IMR-90 (cell line): ENCODE results near the gene NUDT19.

ENCODE experiments used
- BHLHE40 ChIP-seq: fragments of 150-350 bp; IDR thresholded peaks from 2 replicates; pipeline ENCODE4 v1.6.1; 2016; ENCODE audit warnings: mild to moderate bottlenecking, low read depth, low read length
- CEBPB ChIP-seq: IDR thresholded peaks from 2 replicates; pipeline ENCODE4 v1.6.1; 2012; ENCODE audit warnings: low read depth, low read length, improper control_type of control experiment
- CHD1 ChIP-seq: IDR thresholded peaks from 2 replicates; pipeline ENCODE4 v1.6.1; 2012; ENCODE audit warnings: low read depth, low read length, improper control_type of control experiment
- FOS ChIP-seq: fragments of 150-350 bp; IDR thresholded peaks from 2 replicates; pipeline ENCODE4 v1.6.1; 2016; ENCODE audit warnings: low read depth, low read length
- MAFK ChIP-seq: IDR thresholded peaks from 2 replicates; pipeline ENCODE4 v1.6.1; 2012; ENCODE audit warnings: low read depth, low read length, improper control_type of control experiment
- MAZ ChIP-seq: IDR thresholded peaks from 2 replicates; pipeline ENCODE4 v1.6.1; 2012; ENCODE audit warnings: low read depth, mild to moderate bottlenecking, low read length, improper control_type of control experiment, moderate library complexity, borderline replicate concordance
- NFE2L2 ChIP-seq: fragments of 150-350 bp; IDR thresholded peaks from 2 replicates; pipeline ENCODE4 v1.6.1; 2016; ENCODE audit warnings: low read depth, mild to moderate bottlenecking, low read length
- POLR2A ChIP-seq: IDR thresholded peaks from 2 replicates; pipeline ENCODE4 v1.6.1; 2012; ENCODE audit warnings: mild to moderate bottlenecking, low read depth, low read length
- RAD21 ChIP-seq: IDR thresholded peaks from 2 replicates; pipeline ENCODE4 v1.6.1; 2012; ENCODE audit warnings: low read length, improper control_type of control experiment
- SMC3 ChIP-seq: fragments of 150-350 bp; IDR thresholded peaks from 2 replicates; pipeline ENCODE4 v1.6.1; 2016; ENCODE audit warnings: low read depth, mild to moderate bottlenecking, antibody characterized with exemption, low read length, moderate library complexity
- TF ChIP-seq, protein P1 (sequence below): fragments of 150-350 bp; IDR thresholded peaks from 2 replicates; pipeline ENCODE4 v1.6.1; 2017; ENCODE audit warnings: mild to moderate bottlenecking, antibody characterized with exemption, low read length, low read depth
- TF ChIP-seq, protein P2 (sequence below): conservative IDR thresholded peaks from 2 replicates; pipeline ENCODE4 v1.5.1; 2012; ENCODE audit warnings: mild to moderate bottlenecking, low read depth, low read length, improper control_type of control experiment

DNA sequence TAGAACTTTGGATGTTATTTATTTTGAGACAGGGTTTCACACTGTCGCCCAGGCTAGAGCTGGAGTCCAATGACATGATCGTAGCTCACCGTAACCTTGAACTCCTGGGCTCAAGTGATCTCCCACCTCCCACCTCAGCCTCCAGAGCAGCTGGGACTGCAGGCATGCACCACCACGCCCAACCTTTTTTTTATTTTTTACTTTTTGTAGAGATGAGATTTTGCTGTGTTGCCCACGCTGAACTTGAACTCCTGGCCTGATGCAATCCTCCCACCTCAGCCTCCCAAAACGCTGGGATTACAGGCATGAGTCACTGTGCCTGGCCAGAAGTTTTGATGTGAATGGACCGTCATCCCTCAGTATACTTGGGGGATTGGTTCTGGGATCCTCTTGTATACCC is 30.3 kb upstream of the NUDT19 start:
- TF ChIP-seq, protein P1, sequence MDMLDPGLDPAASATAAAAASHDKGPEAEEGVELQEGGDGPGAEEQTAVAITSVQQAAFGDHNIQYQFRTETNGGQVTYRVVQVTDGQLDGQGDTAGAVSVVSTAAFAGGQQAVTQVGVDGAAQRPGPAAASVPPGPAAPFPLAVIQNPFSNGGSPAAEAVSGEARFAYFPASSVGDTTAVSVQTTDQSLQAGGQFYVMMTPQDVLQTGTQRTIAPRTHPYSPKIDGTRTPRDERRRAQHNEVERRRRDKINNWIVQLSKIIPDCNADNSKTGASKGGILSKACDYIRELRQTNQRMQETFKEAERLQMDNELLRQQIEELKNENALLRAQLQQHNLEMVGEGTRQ = no peak
- TF ChIP-seq SMC3 (no peak), BHLHE40 (no peak), NFE2L2 (no peak), CEBPB (no peak), MAFK (no peak), CHD1 (no peak), POLR2A (no peak), FOS (no peak), MAZ (no peak), RAD21 (no peak)
- TF ChIP-seq, protein P2, sequence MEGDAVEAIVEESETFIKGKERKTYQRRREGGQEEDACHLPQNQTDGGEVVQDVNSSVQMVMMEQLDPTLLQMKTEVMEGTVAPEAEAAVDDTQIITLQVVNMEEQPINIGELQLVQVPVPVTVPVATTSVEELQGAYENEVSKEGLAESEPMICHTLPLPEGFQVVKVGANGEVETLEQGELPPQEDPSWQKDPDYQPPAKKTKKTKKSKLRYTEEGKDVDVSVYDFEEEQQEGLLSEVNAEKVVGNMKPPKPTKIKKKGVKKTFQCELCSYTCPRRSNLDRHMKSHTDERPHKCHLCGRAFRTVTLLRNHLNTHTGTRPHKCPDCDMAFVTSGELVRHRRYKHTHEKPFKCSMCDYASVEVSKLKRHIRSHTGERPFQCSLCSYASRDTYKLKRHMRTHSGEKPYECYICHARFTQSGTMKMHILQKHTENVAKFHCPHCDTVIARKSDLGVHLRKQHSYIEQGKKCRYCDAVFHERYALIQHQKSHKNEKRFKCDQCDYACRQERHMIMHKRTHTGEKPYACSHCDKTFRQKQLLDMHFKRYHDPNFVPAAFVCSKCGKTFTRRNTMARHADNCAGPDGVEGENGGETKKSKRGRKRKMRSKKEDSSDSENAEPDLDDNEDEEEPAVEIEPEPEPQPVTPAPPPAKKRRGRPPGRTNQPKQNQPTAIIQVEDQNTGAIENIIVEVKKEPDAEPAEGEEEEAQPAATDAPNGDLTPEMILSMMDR = no peak
